UCSD-AML1 (cell line): ENCODE measurements around the gene DPCD.

Experiments
- DNase-seq: peaks from one replicate; lab custom pipeline; 2025; ENCODE audit not compliant: unreplicated experiment; lab: John Stamatoyannopoulos, UW

DPCD gene

GRCh38 chr10:101567165-101568006 lies 20.7 kb upstream of the DPCD start:
- DNase-seq, result no peak

DNA sequence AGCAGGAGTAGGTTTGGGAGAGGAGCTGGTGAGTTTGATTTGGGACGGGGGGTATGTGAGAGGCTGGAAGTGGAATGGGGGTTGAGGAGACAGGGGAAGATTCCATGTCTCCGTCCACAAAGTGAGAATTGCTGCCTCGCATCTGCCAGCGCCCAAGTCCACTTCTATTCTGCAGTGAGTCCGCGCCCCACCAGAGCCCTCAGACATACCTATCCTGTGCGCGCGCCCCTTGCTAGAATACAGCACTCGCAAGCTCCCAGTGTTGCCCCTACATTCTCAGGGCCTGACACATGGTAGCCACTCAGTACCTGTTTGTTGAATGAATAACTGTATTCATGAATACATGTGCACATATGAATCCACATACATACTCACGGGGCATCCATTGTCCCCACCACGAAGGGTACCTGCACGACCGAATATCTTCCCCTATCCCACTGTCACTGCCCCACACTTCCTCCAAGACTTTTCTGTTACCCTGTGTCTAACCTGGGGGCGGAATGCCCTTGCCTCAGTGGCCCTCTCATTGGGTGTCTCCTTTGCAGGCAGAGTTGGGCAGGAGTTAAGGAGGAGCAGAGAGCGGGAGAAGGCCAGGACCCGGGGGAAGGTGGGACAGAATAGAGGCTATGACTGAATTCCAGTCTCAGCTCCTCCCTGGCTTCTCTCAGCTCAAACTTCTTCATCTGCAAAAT lies 19.9 kb upstream of the DPCD start:
- no peak for DNase-seq

- DNase-seq, result no peak
These were observed 18.8 kb upstream of the DPCD start for GRCh38 chr10:101569323-101569621.

DNA sequence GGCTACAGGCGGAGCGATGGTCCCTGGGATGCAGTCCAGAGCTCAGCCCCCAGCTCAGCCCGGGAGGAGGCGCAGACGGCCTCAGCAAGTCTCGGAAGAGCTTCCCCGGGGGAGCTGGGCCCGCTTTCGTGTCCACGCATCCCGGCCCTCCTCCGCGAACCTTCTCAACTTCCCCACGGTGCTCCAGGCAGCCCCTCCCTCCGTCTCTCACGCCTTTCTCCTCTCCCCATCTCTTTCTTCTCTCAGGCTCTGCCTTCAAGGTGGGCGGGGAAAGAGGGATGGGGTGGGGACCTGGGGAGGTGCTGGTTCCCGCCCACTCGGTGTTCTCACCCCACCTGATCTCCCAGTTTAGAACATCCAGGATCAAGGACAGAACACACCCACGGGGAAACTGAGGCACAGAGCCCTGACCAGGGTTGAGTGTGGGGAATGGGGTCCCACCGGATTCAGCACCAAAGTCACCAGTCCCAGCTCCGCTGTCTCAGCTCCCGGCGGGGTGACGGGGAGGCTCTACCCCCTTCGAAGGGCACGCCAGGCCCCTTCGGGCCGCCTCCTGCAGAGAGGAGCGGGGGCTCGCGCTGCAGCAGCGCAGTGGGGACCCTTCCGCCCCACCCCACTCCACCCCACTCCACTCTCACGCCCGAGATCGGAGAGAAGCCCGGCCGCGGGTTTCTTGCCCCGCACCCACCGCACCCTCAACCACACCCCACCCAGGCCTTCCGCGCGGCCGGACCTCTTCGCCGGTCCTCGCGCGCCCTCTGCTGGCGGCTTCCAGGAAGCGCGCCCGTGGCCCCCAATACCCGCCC lies 18.3 kb upstream of the DPCD start:
- peak; percentile 85 for DNase-seq

- DNase-seq, result peak; percentile 81
These were observed 17.5 kb upstream of the DPCD start for GRCh38 chr10:101570428-101571270.

DNA sequence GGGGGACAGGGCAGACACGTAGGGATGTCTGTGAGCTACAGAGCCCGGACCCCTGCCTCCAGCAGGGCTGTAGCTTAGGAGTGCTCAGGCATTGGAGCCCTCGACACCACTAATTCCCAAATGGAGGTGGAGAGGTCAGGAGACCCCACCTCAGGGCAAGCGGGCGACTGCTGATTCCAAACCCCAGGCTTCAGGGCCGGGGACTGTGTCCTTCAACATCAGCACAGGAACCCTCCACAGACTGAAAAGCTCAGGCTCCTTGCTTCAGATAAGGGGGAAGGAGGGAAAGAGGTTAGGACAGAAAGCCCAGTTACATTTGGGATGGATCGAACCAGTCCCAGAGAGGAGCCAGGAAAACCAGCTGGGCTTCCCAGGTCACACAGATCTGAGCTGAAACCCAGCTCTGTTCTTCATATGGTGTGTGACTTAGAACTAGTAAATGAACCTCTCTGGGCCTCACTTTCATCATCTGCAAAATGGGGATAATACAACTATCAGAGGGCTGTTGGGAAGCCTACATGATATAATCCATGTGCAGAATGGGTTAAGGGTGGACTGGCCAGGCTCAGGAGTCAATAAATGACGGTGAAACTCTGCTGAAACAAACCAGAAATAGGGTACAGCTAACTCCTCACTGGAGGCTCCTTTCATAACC lies 16.7 kb upstream of the DPCD start:
- no peak for DNase-seq

DNA sequence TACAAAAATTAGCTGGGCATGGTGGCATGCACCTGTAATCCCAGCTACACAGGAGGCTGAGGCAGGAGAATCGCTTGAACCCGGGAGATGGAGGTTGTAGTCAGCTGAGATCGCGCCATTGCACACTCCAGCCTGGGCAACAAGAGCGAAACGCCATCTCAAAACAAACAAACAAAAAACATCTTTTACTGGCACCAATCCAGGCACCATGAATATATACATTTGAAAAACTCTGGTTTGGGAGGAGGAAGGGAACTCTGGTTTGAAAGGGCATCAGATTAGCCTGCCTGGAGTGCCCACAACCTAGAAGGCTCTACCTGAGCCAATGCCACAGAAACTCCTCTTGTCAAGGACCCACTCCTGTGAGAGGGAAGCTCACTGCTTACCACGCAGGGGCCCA lies 16.0 kb upstream of the DPCD start:
- no peak for DNase-seq

DNA sequence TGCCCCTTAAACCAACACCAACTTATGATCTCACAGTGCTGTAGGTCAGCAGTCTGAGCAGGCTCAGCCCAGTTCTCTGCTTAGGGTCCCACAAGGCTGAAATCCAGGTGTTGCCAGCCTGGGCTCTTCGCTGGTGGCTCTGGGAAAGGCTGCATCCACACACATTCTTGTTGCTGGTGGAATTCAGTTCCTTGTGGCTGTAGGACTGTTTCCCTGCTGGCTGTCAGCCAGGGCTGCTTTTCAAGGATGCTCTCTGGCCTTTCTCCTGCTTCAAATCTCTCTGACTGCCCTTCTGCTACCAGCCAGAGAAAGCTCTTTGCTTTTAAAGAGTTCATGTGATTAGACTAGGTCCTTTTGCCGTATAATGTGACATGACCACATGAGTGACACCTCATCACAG lies 15.3 kb upstream of the DPCD start:
- DNase-seq, result no peak

DNA sequence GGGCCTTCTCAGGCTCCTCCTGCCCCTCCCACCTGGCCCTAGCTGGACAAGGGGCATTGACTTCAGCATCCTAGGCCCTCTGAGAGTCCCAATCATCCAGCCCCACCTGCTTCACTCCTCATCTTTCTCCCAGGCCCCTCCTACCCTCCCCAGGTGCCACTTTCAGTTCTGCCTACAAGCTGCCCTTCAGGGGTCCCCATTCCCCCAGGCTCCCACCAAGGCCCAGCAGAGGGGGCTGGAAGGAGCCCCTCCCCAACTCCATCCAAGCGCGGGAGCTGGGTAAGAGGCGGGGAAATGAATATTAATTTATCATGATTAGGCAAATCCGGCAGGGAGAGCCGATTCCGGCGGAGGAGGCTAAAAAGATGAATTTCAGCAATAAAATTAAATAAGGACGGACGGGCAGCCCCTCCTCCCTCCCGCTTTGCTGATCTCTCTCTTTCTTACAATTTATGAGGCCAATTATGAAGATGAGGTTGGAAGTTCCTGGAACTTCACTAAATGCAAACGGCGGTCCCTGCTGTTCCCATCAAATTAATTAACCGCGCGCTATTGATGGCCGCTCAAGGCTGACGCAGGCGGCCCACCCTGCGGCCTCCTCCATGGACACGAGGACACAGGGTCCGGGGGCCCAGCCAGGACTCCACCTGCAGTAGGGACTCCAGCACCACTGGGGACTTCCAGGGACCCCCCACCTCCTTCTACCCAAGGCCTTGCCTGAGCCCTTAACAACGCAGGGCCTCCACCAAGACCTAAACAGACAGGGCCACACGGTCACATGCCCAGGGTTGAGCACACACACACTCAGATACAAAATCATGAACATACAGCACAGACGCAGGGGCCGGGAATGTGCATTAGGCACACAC lies 14.0 kb upstream of the DPCD start:
- no peak for DNase-seq

- DNase-seq, result no peak
These were observed 13.0 kb upstream of the DPCD start for GRCh38 chr10:101575091-101575490.

- peak; percentile 22 for DNase-seq
These were observed 12.4 kb upstream of the DPCD start for GRCh38 chr10:101575580-101576210.

DNA sequence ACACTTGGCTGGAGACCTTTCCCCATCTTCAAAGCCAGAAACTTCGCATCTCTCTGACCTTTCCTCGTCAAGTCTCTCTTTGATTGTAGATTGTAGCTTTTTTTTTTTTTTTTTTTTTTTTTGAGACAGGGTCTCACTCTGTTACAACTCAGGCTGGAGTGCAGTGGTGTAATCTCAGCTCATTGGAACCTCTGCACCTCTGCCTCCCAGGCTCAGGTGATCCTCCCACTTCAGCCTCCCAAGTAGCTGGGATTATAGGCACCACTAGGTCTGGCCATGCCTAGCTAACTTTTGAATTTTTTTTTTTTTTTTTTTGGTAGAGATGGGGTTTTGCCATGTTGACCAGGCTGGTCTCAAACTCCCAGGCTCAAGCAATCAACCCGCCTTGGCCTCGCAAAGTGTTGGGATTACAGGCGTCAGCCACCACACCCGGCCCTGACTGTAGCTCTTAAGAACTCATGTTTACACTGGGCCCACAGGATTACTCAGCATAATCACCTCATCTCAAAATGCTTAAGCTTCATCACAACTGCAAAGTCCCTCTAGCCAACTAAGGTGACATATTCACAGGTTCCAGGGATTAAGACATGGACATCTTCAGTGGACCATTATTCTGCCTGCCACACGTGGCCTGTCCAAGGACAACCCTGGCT lies 11.8 kb upstream of the DPCD start:
- no peak for DNase-seq

DNA sequence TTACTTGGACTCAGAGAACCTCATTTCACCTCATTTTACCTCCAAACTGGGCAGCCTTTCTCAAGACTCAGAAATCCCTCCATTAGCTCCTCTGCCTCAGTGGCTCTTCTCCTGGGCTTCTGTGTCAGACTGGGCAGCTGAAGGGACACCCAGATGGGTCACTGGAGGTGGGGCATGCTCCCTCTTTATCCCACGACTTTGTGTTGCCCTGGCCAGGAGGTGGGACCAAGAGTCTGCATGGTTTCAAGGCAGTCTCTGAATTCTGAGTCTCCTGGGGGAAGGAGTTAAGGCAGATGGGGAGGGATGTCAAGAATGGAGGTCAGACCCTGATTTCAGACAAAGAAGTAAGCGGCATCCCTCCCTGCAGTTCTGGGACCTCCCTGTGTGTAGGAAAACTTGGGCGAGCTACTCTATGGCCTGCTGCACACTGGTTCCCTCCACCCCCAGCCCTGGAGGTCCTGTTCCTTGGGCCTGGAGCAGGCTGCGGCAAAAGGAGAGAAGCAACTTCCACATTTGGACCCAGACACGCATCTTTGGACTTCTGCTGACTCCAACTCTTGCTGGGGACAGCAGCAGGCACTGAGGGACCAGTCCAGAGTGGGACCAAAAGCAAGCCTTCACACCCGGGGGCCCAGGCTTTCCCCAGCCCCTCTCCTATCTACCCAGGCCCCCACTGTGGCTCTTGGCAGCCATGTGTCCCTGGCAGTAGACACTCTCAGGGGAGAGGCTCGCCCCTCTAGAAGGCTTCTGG lies 10.8 kb upstream of the DPCD start:
- no peak for DNase-seq

- DNase-seq, result no peak
These were observed 9.9 kb upstream of the DPCD start for GRCh38 chr10:101578192-101578591.

DNA sequence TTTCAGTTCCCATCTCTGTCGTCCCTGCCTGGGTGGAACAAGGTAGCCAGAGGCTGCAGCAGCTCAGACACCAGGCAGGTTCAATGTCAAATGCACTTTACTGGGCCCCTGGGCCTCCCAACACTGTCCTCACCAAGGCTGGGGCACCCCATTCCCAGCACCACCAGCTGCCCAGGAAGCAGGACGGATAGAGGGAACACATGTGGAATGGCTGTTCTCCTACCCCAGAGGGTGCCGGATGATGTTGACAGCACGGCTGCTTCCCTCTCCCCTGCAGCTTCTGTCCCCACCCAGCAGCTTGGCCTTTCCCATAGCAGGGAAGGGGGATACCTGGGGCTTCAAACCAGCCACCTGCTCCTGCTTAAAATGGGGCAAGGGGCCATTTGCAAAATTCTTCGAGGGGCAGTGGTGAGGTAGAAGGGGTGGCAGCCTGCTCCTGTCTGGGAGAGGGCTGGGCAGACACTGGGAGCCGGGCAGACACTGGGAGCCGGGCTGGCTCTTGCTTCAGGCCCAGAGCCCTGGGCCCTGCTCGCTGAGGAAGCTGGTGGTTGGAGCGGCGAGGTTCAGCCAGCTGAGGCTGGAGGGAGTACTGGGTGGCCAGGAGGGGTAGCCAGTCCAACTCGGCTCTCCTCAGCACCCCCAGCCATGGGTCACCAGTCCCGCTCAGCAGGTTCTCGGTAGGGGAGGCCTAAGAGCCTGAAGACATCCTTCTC lies 9.2 kb upstream of the DPCD start:
- DNase-seq, result no peak

DNA sequence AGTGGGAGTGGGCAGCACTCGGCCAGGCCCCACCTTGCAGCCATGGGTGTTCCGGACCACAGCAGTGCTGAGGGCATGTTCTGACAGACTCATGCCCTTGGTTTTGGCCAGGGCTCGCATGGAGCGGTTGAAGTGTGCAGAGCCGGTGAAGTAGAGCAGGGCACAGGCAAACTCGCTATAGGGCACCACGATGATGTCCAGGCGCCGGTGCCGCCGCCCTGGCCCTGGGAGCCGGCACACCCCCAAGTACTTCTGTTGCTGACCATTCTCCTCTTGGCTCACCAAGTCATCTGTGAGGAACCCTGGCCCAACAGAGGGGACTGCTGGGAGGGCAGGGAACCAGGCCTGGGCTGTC lies 8.6 kb upstream of the DPCD start:
- no peak for DNase-seq
